Pancreas (tissue), 10 donors: ENCODE results near the gene SLC44A5. TPM values are rescaled to one million over a fixed set of nuclear protein-coding genes. Genes with fewer than 3 reads are reported as not detected.
"Not testable (repeated sequence)": the region's sequence is repeated elsewhere in the genome, so short reads cannot be mapped to it uniquely, and the experiment has no call there.

Experiments
- ATAC-seq, 4 donors: fragments of 200-7000 bp; cut with Tn5 transposase; one replicate each; pipeline versions ENCODE4 v1.8.0 to v1.9.1; 2020; ENCODE audit warnings: mild to moderate bottlenecking in 4 of 4, moderate library complexity in 4 of 4
- DNase-seq, 6 donors: peaks; one replicate each; pipeline ENCODE4 v3.0.0-alpha.2; 2020
- FAIRE-seq: peaks from 2 replicates; lab custom pipeline; 2012; peaks lifted over from hg19 to GRCh38; lab: Jason Lieb, UNC
- H3K27ac ChIP-seq, 4 donors: fragments of 200-600 bp; sonication (generic); 1 replicate in 3 of 4; 2 replicates in 1 of 4; pipeline versions ENCODE4 v1.5.0 to v1.8.0; 2020
- H3K27me3 ChIP-seq, 4 donors: fragments of 200-600 bp; one replicate each; pipeline ENCODE4 v1.8.0; 2021
- H3K36me3 ChIP-seq, 3 donors: fragments of 200-600 bp; sonication (generic) in 1 of 3; one replicate each; pipeline versions ENCODE4 v1.5.0 to v1.8.0; 2020 to 2021
- H3K4me1 ChIP-seq, 3 donors: fragments of 200-600 bp; one replicate each; pipeline ENCODE4 v1.8.0; 2021
- H3K4me3 ChIP-seq, 4 donors: fragments of 200-600 bp; sonication (generic) in 2 of 4; one replicate each; pipeline versions ENCODE4 v1.5.0 to v1.8.0; 2020 to 2021
- H3K9me3 ChIP-seq, 4 donors: fragments of 200-600 bp; one replicate each; pipeline ENCODE4 v1.8.0; 2021
- CTCF ChIP-seq, 4 donors: fragments of 200-600 bp; sonication (generic) in 3 of 4; IDR thresholded peaks; one replicate each; pipeline versions ENCODE4 v1.5.0 to v1.8.0; 2021; ENCODE audit warnings: antibody characterized with exemption in 4 of 4
- WGBS, 2 donors: extraction: QIAGEN DNeasy Blood & Tissue Kit; methylation state at CpG; one replicate each; pipeline ENCODE4 v1.1.7; 2013; 5-methylcytosine and 5-hydroxymethylcytosine counted together
- intact Hi-C, 3 donors: fragments of 100-400 bp; cut with DNase I; formaldehyde crosslinking; loops; one replicate each; pipeline versions ENCODE4 v1.11.1 to v1.14.2; 2022
- polyA plus RNA-seq, 2 donors: library from polyadenylated mRNA; stranded (reverse); fragments of 200-250 nt; gene quantifications; one replicate each; pipeline ENCODE4 v1.2.3, GENCODE V29; 2013
- total RNA-seq, 6 donors: library from RNA; stranded (reverse); fragmentation: NEBNext Ultra II Directional in 4 of 6; extraction: Animal tissue kit (Norgen Biotek cat#: 25700) in 4 of 6; gene quantifications; one replicate each; pipeline versions ENCODE4 v1.2.1 to v1.2.4, GENCODE V29; 2021 to 2023
- donor health status: healthy with polysubstance abuse.
- donor health status: DM: no; HTN: no; CAD: no; lungs with moderate emphysema.
- donor health status: DM: no; HTN: no; CAD: no.
- donor health status: control.
- donor health status: control.
- donor health status: Bipolar disorder and iron deficiency.
- donor health status: DM: yes; HTN: yes; CAD: no.
- donor health status: DM: no; HTN: no; CAD: no.
- donor health status: DM: no; HTN: no; CAD: no.
- donor health status: DM: yes; HTN: yes; CAD: no.

SLC44A5 gene
- total and polyA plus RNA-seq, 8 donors: 0.16 to 3.4 (median 1.2) TPM

- Histone ChIP-seq H3K4me1 (no peaks in the 10 kb centered on the region), H3K4me3 (no peak overlapping the region), H3K27me3 (no peaks in the 10 kb centered on the region), H3K9me3 (no peaks in the 10 kb centered on the region), H3K36me3 (no peaks in the 10 kb centered on the region), H3K27ac (no peak overlapping the region)
- intact Hi-C loops: no loop called here
- ATAC-seq (no peak), DNase-seq (peak in 1 of 6 donors; percentile 19), FAIRE-seq (no peak)
- no peak for TF ChIP-seq CTCF (IDR thresholded peaks at IDR 0.05)
- 18 to 33% methylated on average over 1 of the region's 1 CpG for WGBS, 2 donors
Observed at GRCh38 chr1:75484789-75485188, 126.1 kb downstream of the SLC44A5 start.

- FAIRE-seq (peak; percentile 20), ATAC-seq (no peak), DNase-seq (no peak)
- Histone ChIP-seq H3K4me3 (no peak overlapping the region), H3K36me3 (no peaks in the 10 kb centered on the region), H3K27me3 (no peaks in the 10 kb centered on the region), H3K27ac (no peak overlapping the region), H3K4me1 (no peaks in the 10 kb centered on the region), H3K9me3 (no peaks in the 10 kb centered on the region)
- intact Hi-C loops: no loop called here
- 55 to 71% methylated on average over 2 of the region's 2 CpGs for WGBS, 2 donors
- TF ChIP-seq CTCF (IDR thresholded peaks at IDR 0.05): no peak
Observed at GRCh38 chr1:75482951-75483350, 128.0 kb downstream of the SLC44A5 start.

- H3K27me3 ChIP-seq, H3K4me3 ChIP-seq, H3K36me3 ChIP-seq, H3K9me3 ChIP-seq, ATAC-seq, H3K4me1 ChIP-seq, intact Hi-C loops, FAIRE-seq, DNase-seq, H3K27ac ChIP-seq: not testable (repeated sequence)
- 79 to 90% methylated on average over 11 to 12 of the region's 12 CpGs for WGBS, 2 donors
Observed at GRCh38 chr1:75476486-75476885, 134.4 kb downstream of the SLC44A5 start.

- DNase-seq (no peak), ATAC-seq (no peak), FAIRE-seq (no peak)
- Histone ChIP-seq H3K36me3 (no peaks in the 10 kb centered on the region), H3K4me1 (no peaks in the 10 kb centered on the region), H3K9me3 (no peaks in the 10 kb centered on the region), H3K27ac (no peak overlapping the region), H3K27me3 (no peaks in the 10 kb centered on the region), H3K4me3 (no peak overlapping the region)
- TF ChIP-seq CTCF (IDR thresholded peaks at IDR 0.05): no peak
- intact Hi-C loops: no loop called here
- WGBS, 2 donors: 88 to 97% methylated on average over 4 of the region's 4 CpGs
Observed at GRCh38 chr1:75475696-75476095, 135.2 kb downstream of the SLC44A5 start.

DNA sequence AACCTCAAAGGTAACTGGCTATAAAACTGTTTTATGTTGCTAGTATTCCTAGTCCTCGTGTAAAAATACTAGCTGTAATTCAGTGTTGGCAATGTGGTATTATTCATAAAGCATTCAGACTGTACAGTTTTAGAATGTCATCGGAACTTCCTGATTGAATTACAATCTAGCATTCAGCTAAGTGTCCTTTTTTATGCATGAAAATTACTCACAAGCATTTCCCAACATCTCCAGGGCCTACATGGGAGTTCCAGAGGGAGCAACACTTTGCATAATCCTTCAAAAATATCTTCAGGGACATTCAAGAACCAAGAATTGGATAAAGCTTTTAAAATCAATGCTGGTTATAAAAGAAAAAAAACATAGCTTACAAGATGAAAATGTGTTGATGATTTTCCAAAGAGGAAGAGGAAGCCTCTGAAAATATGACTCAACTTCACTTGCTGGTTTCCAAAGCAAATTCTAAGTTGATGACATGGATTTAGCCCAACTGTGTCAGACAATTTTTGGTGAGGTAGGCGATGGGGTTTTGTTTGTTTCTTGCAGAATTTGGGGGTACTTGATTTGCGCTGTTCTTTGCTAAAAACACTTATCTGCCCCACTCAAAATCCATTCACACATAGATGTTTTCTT lies 137.8 kb downstream of the SLC44A5 start:
- DNase-seq (no peak), ATAC-seq (no peak), FAIRE-seq (no peak)
- 60 to 65% methylated on average over 4 of the region's 4 CpGs for WGBS, 2 donors
- TF ChIP-seq CTCF (IDR thresholded peaks at IDR 0.05): no peak
- H3K9me3 ChIP-seq: no peaks in the 10 kb centered on the region
- no peaks in the 10 kb centered on the region for H3K36me3 ChIP-seq
- no peaks in the 10 kb centered on the region for H3K4me1 ChIP-seq
- intact Hi-C loops: no loop called here
- no peaks in the 10 kb centered on the region for H3K27me3 ChIP-seq
- no peak overlapping the region for H3K4me3 ChIP-seq
- H3K27ac ChIP-seq: no peak overlapping the region
